Measurements from ENCODE around the gene XNDC1N.

GRCh38 chr11:71914617-71915189 is 13.7 kb downstream of the XNDC1N start:
- TF ChIP-seq EZH2 (IDR thresholded peaks at IDR 0.05), result no peak
- TF ChIP-seq CTCF (IDR thresholded peaks at IDR 0.05), result no peak

Data from neural progenitor cell (in vitro differentiated cells).